ENCODE results near the gene SBF1.
"Not testable (repeated sequence)": the region's sequence is repeated elsewhere in the genome, so short reads cannot be mapped to it uniquely, and the experiment has no call there.

SBF1 gene

DNA sequence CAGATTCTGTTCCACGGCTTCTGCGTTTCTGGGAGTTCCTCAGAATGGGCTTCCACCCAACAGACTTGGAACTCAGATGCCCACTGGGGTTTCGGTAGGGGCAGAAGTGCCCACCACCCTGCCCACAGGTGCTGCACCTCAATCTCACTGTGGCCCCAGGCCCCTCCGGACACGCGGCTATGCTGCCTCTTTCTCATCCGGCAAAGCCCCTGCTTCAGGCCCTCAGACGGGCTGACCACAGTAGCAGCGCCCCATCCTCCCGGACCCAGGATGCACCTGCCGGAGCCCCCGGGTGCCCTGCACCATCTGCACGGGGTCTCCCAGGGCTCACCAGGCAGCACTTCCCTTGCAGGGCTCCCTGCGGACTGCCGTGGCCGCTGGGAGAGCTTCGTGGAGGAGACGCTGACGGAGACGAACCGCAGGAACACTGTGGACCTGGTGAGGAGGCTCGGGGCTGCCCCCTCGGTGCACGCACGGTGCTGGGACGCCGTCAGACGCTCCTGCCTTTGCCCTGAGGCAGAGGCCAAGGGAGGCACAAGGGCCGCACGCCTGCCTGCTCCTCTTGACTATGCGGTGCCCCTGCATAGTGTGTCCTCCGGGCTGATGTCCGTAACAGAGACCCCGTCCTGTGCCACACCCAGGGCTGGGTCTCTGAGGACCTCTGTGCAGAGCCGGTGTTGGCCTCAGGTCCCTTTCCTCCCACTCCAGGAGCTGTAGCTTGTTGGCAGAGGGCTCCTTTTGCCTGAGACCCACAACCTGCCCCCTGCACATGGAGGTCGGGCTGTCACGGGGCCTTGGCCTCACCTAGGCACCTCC is 38.6 kb downstream of the SBF1 start:
- no peak overlapping the region for H3K9ac ChIP-seq (ENCODE audit: low read length)
- peaks cover 44% of the 10 kb centered on the region for H3K36me3 ChIP-seq (ENCODE audit: control insufficient read depth, low read depth, low read length)
- H3K9me3 ChIP-seq (ENCODE audit: control insufficient read depth, low read depth, low read length): no peaks in the 10 kb centered on the region
- H3K4me1 ChIP-seq (ENCODE audit: control insufficient read depth, low read depth, low read length): no peaks in the 10 kb centered on the region
- H3K27ac ChIP-seq (ENCODE audit: low read length): no peak overlapping the region
- no peak overlapping the region for H3K4me3 ChIP-seq (ENCODE audit: low read length)
- no peaks in the 10 kb centered on the region for H3K27me3 ChIP-seq (ENCODE audit: control insufficient read depth, insufficient read depth, low read length)

DNA sequence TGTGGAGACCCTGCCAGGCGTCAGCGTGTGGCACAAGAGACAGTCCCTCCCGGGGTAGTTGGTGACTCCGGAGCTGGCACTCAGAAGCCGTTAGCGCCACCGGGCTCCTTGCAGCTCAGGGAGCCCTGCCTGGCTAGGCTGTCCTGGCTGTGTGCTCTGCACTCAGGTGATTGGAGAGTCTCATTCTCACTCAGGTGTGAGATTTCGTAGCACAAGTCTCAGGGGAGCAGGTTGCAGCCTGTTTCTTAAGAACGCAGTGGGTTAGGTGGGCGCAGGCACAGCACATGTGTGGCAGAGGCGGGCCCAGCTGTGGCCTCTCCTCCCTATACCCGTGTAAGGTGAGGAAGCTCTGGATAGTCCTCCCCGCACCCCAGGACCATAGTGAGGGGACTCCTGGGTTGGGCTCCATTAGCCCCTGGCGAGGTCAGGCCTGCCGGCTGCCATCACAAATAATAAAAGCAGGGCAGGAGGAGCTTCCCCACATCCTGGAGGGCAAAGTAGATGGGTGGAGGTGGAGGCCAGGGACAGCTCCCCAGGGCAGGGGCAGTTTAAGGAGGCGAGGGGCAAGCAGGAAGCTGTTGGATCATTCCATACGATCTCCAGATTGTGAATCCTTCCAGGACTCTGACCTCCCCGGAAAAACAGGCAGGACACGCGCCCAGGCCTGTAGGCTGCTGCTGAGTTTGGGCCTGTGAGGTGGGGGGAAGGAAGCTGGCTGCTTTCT is 39.4 kb downstream of the SBF1 start:
- Histone ChIP-seq H3K4me3 (ENCODE audit: low read length) (no peak overlapping the region), H3K9me3 (ENCODE audit: control insufficient read depth, low read depth, low read length) (no peaks in the 10 kb centered on the region), H3K4me1 (ENCODE audit: control insufficient read depth, low read depth, low read length) (no peaks in the 10 kb centered on the region), H3K27ac (ENCODE audit: low read length) (no peak overlapping the region), H3K9ac (ENCODE audit: low read length) (no peak overlapping the region), H3K27me3 (ENCODE audit: control insufficient read depth, insufficient read depth, low read length) (no peaks in the 10 kb centered on the region), H3K36me3 (ENCODE audit: control insufficient read depth, low read depth, low read length) (peaks cover 47% of the 10 kb centered on the region)

DNA sequence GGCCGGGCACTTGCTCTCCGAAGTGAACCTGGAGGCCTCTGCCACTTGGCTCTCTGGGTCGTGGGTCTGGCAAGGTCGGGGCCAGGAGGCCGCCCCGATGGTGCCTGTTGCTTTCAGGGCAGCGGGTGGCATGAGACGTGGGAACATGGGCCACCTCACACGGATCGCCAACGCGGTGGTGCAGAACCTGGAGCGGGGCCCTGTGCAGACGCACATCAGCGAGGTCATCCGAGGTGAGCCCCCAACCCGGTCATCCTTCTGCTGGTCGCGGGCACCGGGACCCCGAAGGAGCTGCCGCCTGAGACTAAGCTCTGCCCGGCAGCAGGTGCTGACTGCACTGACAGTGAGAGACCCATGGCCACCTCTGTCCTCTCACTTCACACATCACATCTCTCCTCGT is 40.0 kb downstream of the SBF1 start:
- Histone ChIP-seq H3K36me3 (ENCODE audit: control insufficient read depth, low read depth, low read length) (peaks cover 49% of the 10 kb centered on the region), H3K27ac (ENCODE audit: low read length) (no peak overlapping the region), H3K4me3 (ENCODE audit: low read length) (no peak overlapping the region)

DNA sequence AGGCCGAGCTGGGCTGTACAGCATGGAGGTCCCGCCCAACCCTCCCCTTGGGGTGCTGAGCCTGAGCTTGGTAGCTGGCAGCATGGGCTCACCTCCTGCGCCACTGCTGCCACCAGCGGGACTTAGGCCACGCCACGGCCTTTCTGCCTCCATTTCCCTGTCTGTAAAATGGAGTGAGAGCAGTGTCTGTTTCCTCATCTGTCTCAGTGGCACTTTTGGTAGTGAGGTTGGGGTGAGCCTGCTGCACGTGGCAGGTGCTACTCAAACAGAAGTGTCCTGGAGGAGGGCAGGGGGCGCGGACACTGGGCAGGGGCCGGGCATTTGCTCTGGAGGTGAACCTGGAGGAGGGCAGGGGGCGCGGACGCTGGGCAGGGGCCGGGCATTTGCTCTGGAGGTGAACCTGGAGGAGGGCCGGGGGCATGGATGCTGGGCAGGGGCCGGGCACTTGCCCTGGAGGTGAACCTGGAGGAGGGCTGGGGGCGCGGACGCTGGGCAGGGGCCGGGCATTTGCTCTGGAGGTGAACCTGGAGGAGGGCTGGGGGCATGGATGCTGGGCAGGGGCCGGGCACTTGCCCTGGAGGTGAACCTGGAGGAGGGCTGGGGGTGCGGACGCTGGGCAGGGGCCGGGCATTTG is 41.8 kb downstream of the SBF1 start:
- H3K27ac ChIP-seq (ENCODE audit: low read length); H3K4me1 ChIP-seq (ENCODE audit: control insufficient read depth, low read depth, low read length); H3K27me3 ChIP-seq (ENCODE audit: control insufficient read depth, insufficient read depth, low read length); H3K4me3 ChIP-seq (ENCODE audit: low read length); H3K9ac ChIP-seq (ENCODE audit: low read length); H3K9me3 ChIP-seq (ENCODE audit: control insufficient read depth, low read depth, low read length): not testable (repeated sequence)
- peaks cover 44% of the 10 kb centered on the region for H3K36me3 ChIP-seq (ENCODE audit: control insufficient read depth, low read depth, low read length)

More for the DNA sequence above, 40.0 kb downstream of the SBF1 start:
- Histone ChIP-seq H3K9ac (ENCODE audit: low read length) (no peak overlapping the region), H3K9me3 (ENCODE audit: control insufficient read depth, low read depth, low read length) (no peaks in the 10 kb centered on the region), H3K4me1 (ENCODE audit: control insufficient read depth, low read depth, low read length) (no peaks in the 10 kb centered on the region), H3K27me3 (ENCODE audit: control insufficient read depth, insufficient read depth, low read length) (no peaks in the 10 kb centered on the region)

DNA sequence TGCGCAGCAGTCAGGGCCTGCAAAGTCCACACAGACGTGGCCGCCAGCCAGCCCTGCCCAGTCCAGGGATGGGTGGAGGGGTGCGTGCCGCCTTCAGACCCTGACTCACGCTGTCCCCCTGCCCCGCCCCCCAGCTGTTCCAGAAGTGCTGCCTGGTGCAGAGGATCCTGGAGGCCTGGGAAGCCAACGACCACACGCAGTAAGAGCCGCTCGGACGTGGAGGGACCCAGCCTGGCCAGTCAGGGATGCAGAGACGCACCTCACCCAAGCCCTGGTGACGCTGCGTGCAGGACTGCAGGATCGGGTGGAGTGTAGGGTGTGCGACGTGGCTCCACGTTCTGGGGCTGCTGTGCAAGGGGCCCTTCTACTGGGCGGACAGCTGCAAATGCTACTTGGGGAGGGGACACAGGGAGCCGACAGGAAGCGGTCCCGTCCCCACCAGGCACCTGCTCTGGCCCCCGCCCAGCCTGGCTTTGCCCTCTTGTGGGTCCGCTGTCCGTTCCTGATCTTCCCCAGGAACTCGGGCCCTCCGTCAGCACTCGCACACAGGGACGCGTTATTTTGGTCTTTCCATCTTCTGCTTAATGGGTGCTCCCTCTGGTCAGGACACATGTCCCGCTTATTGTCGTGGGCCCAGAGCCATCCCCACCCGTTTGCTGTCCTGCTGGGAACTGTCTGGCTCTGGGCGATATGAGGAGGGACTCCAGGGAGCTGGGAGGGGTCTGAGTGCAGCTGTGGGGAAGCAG is 42.5 kb downstream of the SBF1 start:
- Histone ChIP-seq H3K27ac (ENCODE audit: low read length) (no peak overlapping the region), H3K4me3 (ENCODE audit: low read length) (no peak overlapping the region), H3K27me3 (ENCODE audit: control insufficient read depth, insufficient read depth, low read length) (no peaks in the 10 kb centered on the region), H3K9me3 (ENCODE audit: control insufficient read depth, low read depth, low read length) (no peaks in the 10 kb centered on the region), H3K36me3 (ENCODE audit: control insufficient read depth, low read depth, low read length) (peaks cover 40% of the 10 kb centered on the region), H3K4me1 (ENCODE audit: control insufficient read depth, low read depth, low read length) (no peaks in the 10 kb centered on the region), H3K9ac (ENCODE audit: low read length) (no peak overlapping the region)

DNA sequence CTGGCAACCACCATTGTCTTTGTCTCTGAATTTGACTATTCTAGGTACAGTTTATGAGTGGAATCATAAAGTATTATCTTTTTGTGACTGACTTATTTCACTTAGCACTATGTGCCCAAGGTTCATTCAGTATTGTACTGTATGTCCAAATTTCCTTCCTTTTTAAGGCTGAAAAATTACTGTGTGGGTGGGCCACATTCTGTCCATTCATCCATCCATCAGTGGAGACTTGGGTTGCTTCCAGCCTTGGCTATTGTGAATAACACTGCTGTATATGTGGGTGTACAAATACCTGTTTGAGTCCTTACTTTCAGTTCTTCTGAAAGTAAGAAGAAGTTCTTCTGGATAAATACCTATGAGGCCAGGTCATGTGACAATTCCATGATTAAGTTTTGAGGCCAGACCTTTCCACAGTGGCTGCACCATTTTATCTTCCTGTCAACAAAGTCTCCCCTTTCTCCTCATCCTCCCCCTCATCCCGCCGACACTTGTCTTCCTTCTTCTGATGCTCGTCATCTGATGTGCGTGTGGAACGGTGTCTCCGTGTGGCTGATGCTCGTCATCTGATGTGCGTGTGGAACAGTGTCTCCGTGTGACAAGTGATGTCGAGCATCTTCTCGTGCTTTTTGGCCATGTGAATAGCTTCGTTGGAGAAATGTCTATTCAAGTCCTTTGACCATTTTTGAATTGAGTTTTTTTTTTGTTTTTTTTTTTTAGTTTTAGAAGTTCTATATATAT is 49.5 kb downstream of the SBF1 start:
- H3K4me3 ChIP-seq (ENCODE audit: low read length): no peak overlapping the region
- peaks cover 46% of the 10 kb centered on the region for H3K36me3 ChIP-seq (ENCODE audit: control insufficient read depth, low read depth, low read length)
- no peak overlapping the region for H3K9ac ChIP-seq (ENCODE audit: low read length)
- no peak overlapping the region for H3K27ac ChIP-seq (ENCODE audit: low read length)
- no peaks in the 10 kb centered on the region for H3K4me1 ChIP-seq (ENCODE audit: control insufficient read depth, low read depth, low read length)
- H3K9me3 ChIP-seq (ENCODE audit: control insufficient read depth, low read depth, low read length): no peaks in the 10 kb centered on the region
- H3K27me3 ChIP-seq (ENCODE audit: control insufficient read depth, insufficient read depth, low read length): no peaks in the 10 kb centered on the region

DNA sequence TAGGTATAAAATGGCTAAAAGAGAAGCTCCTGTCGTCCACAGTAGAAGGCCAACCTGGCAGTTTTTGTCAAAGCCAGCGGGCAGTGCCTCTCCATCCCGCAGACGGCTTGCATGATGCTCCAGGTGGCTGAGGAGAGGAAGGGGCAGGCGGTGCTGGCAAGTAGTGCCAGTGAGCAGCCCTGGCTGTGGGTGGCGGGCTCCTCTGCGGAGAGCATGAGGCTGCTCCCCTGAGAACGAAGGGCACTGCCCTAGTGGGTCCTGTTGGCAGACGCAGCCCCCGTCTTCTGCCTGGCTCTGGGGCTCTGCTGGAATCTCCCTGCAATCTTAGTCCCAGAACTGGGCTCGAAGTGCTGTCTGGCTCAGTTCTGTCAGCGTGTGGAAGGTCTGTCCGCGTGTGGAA is 50.9 kb downstream of the SBF1 start:
- Histone ChIP-seq H3K36me3 (ENCODE audit: control insufficient read depth, low read depth, low read length) (peaks cover 50% of the 10 kb centered on the region), H3K27ac (ENCODE audit: low read length) (no peak overlapping the region), H3K4me1 (ENCODE audit: control insufficient read depth, low read depth, low read length) (no peaks in the 10 kb centered on the region), H3K9me3 (ENCODE audit: control insufficient read depth, low read depth, low read length) (no peaks in the 10 kb centered on the region), H3K9ac (ENCODE audit: low read length) (no peak overlapping the region), H3K27me3 (ENCODE audit: control insufficient read depth, insufficient read depth, low read length) (no peaks in the 10 kb centered on the region), H3K4me3 (ENCODE audit: low read length) (no peak overlapping the region)

DNA sequence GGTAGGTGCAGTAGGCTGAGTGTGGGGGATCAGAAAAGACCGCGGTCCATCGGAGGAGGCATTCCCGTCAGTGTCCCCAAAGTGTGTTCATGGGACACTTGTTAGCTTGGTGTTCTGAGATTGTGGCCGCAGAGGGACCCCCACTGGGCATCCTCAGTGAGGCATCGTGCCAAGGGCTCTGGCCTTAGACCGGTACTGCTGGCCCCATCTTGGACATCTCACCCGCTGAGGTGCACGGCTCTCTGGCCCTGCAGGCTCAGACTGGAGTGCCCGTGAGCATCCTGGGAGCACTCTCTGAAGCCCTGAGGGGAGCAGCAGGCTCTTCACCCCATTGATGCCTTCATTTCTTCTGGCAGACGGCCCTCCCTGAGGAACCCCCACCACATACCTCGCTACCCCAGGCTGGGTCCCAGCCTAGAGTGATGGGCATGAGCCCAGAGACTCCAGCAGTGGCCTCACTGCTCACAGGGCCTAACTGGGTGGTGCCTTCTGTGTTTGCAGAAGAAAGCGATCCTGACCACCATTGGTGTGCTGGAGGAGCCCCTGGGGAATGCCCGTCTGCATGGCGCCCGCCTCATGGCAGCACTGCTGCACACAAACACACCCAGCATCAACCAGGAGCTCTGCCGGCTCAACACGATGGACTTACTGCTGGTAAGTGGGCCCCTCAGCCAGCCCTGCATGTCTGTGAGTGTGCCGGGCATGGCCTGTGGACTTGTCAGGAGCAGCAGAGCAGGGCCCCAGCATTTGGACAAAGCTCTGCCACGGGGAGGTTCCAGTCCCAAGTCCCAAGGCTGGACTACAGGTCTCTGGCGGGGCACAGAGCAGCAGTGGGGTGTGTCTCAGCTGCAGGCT is 51.6 kb downstream of the SBF1 start:
- Histone ChIP-seq H3K27ac (ENCODE audit: low read length) (no peak overlapping the region), H3K9ac (ENCODE audit: low read length) (no peak overlapping the region), H3K9me3 (ENCODE audit: control insufficient read depth, low read depth, low read length) (no peaks in the 10 kb centered on the region), H3K27me3 (ENCODE audit: control insufficient read depth, insufficient read depth, low read length) (no peaks in the 10 kb centered on the region), H3K4me1 (ENCODE audit: control insufficient read depth, low read depth, low read length) (no peaks in the 10 kb centered on the region), H3K4me3 (ENCODE audit: low read length) (no peak overlapping the region), H3K36me3 (ENCODE audit: control insufficient read depth, low read depth, low read length) (peaks cover 53% of the 10 kb centered on the region)

DNA sequence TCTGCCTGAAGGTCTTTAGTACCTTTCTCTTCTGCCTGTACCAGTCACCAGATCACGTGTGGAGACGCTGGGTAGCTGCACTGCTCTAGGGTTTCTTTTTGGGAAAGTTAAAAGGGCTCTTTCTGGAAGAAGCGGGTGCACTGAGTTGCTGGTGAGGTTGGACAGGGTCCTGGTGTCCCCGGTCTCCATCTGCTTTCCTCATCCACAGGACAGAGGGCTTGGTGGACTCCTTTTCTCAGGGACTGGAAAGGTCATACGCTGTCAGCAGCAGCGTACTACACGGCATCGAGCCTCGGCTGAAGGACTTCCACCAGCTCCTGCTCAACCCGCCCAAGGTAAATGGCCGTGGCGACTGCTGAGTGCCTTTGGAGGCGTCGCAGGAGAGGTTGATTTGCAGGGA is 52.8 kb downstream of the SBF1 start:
- Histone ChIP-seq H3K4me3 (ENCODE audit: low read length) (no peak overlapping the region), H3K36me3 (ENCODE audit: control insufficient read depth, low read depth, low read length) (peaks cover 57% of the 10 kb centered on the region), H3K9me3 (ENCODE audit: control insufficient read depth, low read depth, low read length) (no peaks in the 10 kb centered on the region), H3K27ac (ENCODE audit: low read length) (no peak overlapping the region), H3K27me3 (ENCODE audit: control insufficient read depth, insufficient read depth, low read length) (no peaks in the 10 kb centered on the region), H3K9ac (ENCODE audit: low read length) (no peak overlapping the region), H3K4me1 (ENCODE audit: control insufficient read depth, low read depth, low read length) (no peaks in the 10 kb centered on the region)

DNA sequence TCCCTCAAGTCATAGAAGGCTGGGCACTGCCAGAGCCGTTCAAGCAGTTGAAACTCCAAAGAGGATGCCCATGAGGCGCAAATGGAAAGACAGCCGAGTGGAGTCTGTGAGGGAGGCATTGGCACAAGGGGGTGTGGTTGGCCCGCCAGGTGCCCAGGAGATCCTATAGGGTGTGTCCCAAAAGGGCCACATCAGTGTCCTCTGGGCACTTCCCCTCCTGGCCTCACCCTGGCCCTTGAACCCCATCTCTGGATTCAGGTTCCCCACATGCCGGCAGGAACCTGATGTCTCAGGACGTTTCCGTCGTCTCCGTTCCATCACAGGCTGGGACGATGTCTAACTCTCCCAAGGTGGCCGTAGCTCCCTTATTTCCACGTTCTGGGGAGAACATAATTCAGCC is 54.3 kb downstream of the SBF1 start:
- no peak overlapping the region for H3K27ac ChIP-seq (ENCODE audit: low read length)
- no peaks in the 10 kb centered on the region for H3K4me1 ChIP-seq (ENCODE audit: control insufficient read depth, low read depth, low read length)
- H3K4me3 ChIP-seq (ENCODE audit: low read length): no peak overlapping the region
- peaks cover 67% of the 10 kb centered on the region for H3K36me3 ChIP-seq (ENCODE audit: control insufficient read depth, low read depth, low read length)
- H3K9ac ChIP-seq (ENCODE audit: low read length): no peak overlapping the region
- no peaks in the 10 kb centered on the region for H3K27me3 ChIP-seq (ENCODE audit: control insufficient read depth, insufficient read depth, low read length)
- H3K9me3 ChIP-seq (ENCODE audit: control insufficient read depth, low read depth, low read length): no peaks in the 10 kb centered on the region
